NK-92 treated with Interleukin-12 subunit alpha and Interleukin-12 subunit beta, amount 100 ng/mL, for 24 hours (cell line): ENCODE data around the gene AGPS.
"Not testable (repeated sequence)": the region's sequence is repeated elsewhere in the genome, so short reads cannot be mapped to it uniquely, and the experiment has no call there.

Experiments used
- DNase-seq: peaks from one replicate; lab custom pipeline; 2025; lab: John Stamatoyannopoulos, UW

Gene AGPS

GRCh38 chr2:177385151-177385550, 7.4 kb upstream of the AGPS start:
- DNase-seq, result no peak

- no peak for DNase-seq
Measured at GRCh38 chr2:177391822-177392372, 676 bp upstream of the AGPS start.

- DNase-seq, result no peak
Measured at GRCh38 chr2:177393203-177393755, 706 bp downstream of the AGPS start.

- no peak for DNase-seq
Measured at GRCh38 chr2:177393824-177394593, 1.4 kb downstream of the AGPS start.

DNA sequence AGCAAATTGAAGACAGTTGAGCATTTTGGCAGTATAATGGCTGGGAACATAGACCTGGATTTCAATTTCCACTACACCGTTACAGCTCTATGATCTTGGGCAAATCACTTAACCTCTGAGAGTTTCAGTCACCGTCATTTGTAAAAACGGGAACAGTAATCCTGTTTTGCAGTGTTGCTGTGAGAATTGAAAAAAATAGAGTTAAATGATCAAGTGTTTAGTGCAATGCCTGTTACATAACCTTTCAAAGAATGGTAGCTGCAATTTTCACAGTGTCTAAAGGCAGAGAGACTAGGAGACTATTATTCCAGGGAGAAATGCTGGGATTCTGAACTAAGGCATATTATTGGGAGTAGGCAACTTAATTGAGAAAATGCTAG, 2.0 kb downstream of the AGPS start:
- no peak for DNase-seq

DNA sequence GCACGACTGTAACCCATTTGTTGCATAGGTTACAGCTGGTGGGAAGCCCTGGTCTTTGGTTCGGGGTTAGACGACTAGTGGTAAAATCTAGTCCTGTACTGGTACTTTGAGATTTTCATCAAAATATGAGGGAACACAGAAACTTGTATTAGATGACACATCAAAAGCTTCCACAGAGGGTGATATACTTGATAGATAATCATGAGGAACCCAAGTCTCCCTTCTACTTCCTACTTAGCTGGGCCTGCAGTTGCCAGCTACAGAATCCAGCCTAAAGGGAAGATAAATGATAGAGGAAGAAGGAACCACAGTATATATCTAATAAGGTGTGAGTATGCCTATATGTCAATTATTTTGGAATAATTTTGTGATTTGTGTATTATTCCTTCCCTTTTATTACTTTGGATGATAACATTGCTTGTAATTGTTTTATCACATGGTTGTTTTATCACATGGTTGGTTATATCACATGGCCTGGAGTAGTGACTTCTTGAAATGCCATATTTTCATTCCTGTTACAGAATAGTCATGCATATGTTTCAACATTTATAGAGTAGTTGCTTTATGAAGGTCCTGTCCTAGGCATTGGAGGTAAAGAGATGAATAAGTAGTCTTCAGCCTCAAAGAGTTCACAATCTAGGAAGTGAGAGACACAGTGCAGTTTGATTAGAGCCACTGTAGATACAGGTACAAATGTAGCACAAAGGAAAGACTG, 2.9 kb downstream of the AGPS start:
- DNase-seq, result no peak

DNA sequence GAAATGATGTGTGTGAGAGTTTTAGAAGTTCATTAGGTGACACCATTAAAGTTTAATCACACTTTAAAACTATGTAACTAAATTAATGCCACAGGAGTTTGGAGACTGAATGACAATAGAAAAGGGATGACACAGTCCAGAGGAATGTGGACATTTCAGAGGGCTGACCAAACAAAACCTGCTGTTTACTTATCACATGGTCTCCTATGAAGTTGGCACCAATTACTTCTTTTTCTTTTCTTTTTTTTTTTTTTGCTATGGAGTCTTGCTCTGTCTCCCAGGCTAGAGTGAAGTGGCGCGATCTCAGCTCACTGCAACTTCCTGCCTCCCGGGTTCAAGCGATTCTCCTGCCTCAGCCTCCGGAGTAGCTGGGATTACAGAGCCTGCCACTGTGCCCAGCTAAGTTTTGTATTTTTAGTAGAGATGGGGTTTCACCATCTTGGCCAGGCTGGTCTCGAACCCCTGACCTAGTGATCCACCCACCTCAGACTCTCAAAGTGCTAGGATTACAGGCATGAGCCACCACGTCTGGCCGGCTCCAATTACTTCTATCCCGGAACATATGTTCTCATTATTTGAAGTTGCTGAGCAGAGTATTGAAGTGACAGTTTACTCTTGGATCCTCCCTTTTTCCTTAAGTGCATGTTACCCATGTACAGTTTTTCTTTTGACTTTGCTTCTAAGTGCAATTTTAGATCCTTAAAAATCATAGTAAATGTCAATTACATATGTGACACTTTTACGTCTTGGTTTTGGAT, 4.3 kb downstream of the AGPS start:
- no peak for DNase-seq

DNA sequence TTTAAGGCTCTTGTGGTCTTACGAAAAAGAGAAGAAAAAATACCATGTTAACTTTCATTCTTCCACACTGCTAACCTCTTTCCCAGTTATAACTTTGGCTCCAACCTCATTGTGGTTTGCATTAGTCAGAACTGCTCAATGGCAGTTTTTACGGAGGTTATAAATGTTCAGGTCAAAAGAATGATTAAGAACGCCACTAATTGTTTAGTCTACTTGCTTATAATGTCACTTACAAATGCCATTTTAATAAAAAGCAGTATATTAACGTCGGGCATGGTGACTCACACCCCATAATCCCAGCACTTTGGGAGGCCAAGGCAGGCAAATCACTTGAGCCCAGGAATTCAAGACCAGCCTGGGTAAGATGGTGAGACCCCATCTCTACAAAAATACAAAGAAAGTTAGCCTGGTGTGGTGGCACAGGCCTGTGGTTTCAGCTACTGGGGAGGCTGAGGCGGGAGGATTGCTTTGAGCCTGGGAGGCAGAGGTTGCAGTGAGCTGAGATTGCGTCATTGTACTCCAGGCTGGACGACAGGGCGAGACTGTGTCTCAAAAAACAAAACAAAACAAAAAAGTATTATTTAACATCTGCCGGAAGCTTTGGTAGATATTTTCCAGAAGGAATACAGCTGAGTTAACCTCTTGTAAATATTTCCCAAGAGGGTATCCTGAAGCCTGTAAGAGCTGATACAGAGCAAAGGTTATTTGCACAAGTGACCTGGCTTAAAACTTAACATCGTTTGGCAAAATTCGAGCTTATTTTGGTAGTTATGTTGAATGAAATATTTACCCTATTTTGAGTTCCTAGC, 5.1 kb downstream of the AGPS start:
- no peak for DNase-seq

GRCh38 chr2:177398290-177398683, 5.7 kb downstream of the AGPS start:
- no peak for DNase-seq

DNA sequence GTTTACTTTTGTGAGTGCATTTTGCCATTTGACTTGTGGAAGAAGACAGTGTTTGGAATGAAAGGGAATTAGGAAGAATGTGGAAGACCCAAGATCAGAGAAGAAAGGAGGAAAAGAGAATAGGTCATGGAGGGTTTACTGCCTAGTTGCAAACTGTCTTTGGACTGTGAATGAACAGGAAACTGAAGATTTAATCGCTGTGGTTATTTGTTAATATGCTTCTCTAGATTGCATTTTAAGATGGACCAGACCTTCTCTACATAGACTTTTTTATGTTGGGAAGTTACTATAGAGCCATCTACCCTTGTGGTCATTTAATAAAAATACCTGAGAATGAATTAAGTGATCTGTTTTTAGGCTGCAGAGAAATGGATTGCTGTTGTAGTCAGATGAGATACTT, 6.2 kb downstream of the AGPS start:
- no peak for DNase-seq

DNA sequence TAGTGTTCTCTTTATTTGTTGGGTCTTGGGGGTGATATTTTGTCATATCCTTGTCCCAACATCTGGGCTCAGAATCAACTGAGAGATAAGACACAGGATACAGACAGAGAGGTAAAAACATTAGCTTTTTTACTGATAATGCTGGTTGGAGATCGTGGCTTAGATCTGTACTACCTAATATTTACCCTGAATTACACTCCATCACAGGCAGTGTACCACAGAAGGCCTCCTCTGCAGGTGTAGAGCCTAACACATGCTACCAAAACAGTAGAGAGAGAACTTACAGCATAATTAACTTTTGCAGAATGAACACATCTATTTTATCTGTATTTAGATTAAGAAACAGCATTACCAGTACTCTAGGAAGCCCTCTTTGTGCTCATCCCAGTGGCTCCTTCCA, 6.8 kb downstream of the AGPS start:
- no peak for DNase-seq

DNA sequence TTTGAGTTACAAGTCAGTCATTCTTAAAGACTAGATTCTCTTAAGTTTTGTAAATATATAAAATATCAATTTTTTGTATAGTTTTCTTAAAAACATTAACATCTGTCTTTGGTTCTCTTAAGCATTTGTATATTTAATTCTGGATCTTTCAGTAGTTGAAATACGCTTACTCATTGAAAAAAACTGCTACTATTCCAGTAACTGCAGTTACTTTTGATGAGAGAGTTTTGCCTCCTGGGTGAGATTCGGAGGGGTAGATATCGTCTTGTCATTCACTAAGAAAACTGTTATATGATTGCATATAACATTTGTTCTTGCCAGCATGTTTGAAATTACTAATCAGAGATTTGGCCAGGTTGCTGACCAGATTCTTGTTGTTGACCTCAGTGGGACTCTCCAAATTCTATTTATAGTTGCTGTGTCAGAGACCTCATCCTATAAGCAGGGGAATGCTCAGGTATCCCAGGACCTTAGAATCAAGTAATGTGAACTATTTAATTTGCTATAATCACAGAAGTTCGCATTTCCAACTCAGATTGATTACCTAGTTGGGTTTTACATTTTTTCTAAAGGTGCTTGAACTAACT, 7.9 kb downstream of the AGPS start:
- no peak for DNase-seq

DNA sequence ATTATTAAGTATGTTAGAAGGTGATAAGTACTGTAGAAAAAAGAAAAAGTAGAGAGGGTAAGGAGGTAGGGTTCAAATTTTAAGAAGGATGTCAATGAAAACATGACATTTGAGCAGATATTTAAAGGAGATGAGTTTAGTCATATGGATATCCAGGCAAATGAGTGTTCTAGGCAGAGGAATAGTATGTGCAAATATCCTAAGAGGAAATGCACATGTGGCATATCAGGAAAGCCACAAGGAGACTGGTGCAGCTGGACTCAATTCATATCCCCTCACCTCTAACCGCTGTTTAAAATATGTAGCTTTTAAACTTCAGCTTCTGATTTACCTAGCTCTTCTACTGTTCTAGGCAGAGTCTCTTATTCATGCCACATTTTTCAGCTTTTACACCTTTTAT, 9.5 kb downstream of the AGPS start:
- DNase-seq, result no peak

DNA sequence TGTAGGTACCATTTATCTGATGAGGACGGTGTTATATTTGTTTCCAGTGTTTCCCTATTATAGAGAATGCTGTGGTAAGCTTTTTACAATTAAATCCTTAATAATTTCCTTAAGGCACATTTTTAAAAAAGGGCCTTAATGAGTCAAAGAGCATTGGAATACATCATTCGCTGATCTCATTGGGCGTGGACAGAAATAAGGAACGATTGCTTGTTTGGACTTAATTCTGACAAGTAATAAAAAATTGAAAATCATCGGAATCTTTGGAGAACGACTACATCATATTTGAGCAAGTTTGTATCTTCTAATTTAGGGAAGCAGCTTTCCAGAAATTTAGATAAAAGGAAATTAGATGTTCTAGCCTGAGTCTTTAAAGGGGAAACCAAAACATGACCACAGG, 11.3 kb downstream of the AGPS start:
- no peak for DNase-seq

- no peak for DNase-seq
Measured at GRCh38 chr2:177404243-177404642, 11.7 kb downstream of the AGPS start.

GRCh38 chr2:177405029-177405692, 12.6 kb downstream of the AGPS start:
- DNase-seq, result no peak

DNA sequence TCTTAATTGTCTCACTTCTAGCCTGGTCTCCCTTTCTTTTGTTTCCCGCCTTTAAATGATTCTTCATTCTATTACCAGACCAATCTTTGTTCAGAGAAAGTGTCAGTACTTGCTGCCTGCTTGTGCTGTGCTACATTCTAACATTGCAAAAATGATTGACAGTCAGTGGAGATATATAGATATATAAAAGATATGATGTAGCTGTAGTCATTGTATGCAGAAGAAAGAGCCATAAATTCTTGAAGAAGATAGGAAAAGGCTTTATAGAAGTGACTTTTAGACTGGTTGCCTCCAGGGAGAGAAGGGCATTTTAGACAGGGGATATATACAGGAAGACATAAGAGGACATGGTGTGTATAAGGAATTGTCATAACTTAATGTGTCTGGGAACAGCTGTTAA, 13.6 kb downstream of the AGPS start:
- DNase-seq, result no peak

DNA sequence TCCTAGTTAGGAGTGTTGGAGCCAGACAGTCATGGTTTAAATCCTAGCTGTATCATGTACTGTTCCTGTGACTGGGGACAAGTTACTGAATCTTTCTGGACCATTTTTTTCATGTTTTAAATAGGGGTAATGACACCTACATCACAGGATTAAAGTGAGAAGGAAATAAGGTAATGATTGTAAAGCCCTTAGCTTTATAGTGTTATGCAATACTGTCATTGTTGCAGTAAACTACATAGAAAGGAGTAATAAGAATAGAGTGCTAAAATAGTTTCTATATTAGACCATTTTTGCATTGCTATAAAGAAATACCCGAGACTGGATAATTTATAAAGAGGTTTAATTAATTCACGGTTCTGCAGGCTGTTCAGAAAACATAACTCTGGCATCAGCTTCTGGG, 14.5 kb downstream of the AGPS start:
- no peak for DNase-seq

DNA sequence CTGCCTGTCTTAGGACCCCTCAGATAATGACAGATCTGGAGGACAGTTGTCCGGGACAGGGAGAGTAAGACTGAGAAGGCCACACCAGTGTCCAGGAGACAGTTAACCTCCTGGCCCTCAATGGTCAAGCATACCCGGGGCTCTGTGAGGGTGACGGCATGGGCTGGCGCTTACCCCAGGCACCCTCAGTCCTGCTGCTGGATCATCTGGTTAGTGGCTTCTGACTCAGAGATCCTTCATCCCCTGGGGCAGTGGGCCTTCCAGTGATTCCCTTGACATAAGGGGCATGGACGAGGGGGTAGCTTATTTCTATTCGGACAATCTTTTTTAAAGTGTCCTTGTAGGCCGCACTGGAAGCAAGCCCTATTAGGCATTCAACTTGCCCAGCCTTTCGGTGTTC, 18.1 kb downstream of the AGPS start:
- not testable (repeated sequence) for DNase-seq

DNA sequence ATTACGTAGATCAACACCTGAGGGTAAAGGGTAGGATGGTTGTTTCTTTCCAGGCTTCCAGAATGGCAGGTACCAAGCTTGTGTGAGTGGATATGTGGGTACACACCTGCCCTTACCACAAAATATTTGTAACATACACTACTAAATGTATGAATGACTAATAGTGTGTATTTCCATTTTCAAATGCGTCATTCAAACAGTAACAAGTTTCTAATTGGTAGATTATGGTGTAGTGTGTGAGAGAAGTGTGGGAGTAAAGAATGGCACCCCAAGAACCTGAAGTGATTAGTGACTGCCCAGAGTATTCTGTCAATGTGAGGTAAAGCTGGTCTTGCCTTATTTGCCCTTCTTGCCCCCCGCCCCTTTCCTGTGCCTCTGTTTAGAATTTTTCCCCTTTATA, 21.1 kb downstream of the AGPS start:
- no peak for DNase-seq

- no peak for DNase-seq
Measured at GRCh38 chr2:177419274-177419673, 26.7 kb downstream of the AGPS start.
